Activated naive CD4-positive, alpha-beta T cell treated with Interleukin-2 at 50 U/mL for 16 hours (primary cell): Measurements from ENCODE around the gene RAB22A.
"Not testable (repeated sequence)": the region's sequence is repeated elsewhere in the genome, so short reads cannot be mapped to it uniquely, and the experiment has no call there.

Source experiments
- DNase-seq: peaks from one replicate; pipeline ENCODE4 v3.0.0-alpha.2; 2020

The RAB22A gene

GRCh38 chr20:58389968-58390658 lies 80.6 kb downstream of the RAB22A start:
- DNase-seq: no peak

- DNase-seq: no peak
Measured at GRCh38 chr20:58390659-58391035, 81.1 kb downstream of the RAB22A start.

DNA sequence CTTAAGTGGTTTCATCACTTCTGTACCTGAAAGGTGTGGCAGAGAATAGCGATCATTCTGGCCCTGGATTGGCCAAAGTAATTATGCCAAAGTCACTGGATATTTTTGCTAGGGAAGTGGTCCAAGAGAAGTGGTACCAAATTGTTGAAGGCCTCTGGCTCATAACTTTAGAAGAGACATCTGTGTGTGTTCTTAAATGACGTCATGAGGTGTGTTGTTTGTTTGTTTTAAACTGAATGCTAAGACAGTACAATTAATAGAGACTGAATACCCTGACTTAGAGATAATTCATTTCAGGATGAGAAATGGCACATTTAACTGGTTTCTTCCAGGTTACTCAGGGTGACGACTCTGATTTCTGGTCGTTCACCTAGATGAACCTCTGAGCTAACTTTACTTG lies 82.8 kb downstream of the RAB22A start:
- no peak for DNase-seq

- no peak for DNase-seq
Measured at GRCh38 chr20:58393299-58393698, 83.8 kb downstream of the RAB22A start.

DNA sequence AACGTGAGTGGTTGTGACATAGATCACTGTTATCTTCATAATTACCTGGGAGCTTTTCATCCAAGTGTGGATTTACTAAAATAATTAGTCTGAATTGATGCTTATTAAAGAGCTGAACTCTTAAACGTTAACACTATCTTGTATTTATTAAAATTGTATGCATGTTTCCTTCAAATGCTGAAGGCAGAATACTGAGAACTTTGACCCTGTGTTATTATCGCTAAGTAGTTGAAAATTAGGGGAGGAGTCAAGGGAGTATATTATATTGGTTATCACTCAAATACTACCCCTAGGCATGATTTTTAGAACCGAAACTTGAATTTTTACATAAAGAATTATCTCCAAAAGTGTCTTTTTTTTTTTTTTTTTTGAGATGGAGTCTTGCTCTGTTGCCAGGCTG lies 85.3 kb downstream of the RAB22A start:
- DNase-seq: no peak

GRCh38 chr20:58395604-58396003 lies 86.1 kb downstream of the RAB22A start:
- no peak for DNase-seq

DNA sequence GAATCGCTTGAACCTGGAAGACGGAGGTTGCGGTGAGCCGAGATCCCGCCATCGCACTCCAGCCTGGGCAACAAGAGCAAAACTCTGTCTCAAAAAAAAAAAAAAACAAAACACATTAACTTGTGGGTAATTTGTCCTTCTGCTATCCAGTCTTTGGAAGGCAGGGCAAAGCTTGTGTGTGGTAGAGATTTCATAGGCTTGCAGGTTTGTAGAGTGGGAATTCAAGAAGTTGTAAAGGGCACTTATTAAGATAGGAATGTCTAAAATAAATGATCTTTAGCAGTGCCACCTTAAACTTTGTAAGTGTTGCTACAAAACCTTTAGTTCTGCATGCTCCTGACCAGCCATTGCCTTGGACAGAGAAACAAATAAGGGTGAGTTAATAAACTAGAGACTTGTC lies 87.9 kb downstream of the RAB22A start:
- no peak for DNase-seq

- no peak for DNase-seq
Measured at GRCh38 chr20:58398254-58398653, 88.7 kb downstream of the RAB22A start.

- DNase-seq: no peak
Measured at GRCh38 chr20:58399926-58400325, 90.4 kb downstream of the RAB22A start.

- DNase-seq: no peak
Measured at GRCh38 chr20:58401162-58401561, 91.6 kb downstream of the RAB22A start.

DNA sequence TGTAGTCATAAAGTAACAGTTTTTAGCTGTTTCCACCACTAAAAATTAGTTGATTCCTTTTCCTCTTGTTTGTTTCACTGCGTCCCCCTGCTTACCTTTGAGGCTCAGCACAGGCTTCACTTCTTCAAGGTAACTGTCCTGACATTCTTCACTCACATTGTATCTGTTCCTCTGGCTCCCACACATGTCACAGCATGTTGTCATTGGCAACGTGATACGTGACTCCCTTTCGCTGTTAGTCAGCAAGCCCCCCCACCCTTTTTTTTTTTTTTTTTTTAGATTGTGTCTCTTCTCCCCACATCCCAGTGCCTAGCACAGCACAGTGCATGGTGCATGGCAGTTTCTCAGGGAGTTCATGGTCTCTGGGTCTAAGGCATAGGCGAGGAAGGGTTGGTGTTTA lies 92.8 kb downstream of the RAB22A start:
- DNase-seq: no peak

DNA sequence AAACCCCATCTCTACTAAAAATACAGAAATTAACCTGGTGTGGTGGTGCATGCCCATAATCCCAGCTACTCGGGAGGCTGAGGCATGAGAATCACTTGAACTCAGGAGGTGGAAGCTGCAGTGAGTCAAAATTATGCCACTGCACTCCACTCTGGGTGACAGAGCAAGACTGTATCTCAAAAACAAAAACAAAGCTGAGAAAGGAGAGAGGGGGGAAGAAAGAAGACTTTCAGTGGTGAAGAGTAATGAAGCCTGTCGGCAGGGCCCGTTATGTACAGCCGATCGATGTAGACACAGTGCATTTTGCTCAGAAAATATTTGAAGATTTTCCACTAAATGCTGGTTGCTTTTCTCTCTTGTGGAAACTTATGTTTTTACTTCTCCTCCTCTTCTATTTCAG lies 93.3 kb downstream of the RAB22A start:
- DNase-seq: no peak

- no peak for DNase-seq
Measured at GRCh38 chr20:58403272-58403671, 93.8 kb downstream of the RAB22A start.

DNA sequence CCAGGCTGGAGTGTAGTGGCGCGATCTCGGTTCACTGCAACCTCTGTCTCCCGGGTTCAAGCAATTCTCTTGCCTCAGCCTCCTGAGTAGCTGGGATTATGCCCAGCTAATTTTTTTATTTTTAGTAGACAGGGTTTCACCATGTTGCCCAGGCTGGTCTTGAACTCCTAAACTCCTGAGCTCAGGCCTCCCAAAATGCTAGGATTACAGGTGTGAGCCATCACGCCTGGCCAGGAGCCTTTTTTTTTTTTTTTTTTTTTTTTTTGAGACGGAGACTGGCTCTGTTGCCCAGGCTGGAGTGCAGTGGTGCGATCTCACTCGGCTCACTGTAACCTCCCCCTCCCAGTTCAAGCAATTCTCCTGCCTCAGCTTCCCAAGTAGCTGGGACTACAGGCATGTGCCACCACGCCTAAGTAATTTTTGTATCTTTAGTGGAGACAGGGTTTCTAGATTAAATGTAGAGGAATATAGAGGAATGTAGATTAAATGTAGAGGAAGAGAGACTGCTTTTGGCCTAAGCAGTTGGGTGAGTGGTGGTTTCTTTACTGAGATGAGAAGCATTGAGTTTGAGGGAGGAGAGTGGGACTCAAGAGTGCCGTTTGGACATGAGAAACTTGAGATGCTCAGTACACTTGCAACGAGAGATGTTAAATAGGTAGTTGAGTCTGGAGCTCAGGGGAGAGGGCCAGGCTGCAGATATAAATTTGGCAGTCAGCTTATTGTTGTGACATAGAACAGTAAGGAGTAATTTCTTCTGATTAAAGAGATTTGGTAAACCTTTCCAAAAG lies 96.2 kb downstream of the RAB22A start:
- no peak for DNase-seq

GRCh38 chr20:58406422-58407001 lies 97.0 kb downstream of the RAB22A start:
- no peak for DNase-seq

- DNase-seq: no peak
Measured at GRCh38 chr20:58407201-58407873, 97.8 kb downstream of the RAB22A start.

DNA sequence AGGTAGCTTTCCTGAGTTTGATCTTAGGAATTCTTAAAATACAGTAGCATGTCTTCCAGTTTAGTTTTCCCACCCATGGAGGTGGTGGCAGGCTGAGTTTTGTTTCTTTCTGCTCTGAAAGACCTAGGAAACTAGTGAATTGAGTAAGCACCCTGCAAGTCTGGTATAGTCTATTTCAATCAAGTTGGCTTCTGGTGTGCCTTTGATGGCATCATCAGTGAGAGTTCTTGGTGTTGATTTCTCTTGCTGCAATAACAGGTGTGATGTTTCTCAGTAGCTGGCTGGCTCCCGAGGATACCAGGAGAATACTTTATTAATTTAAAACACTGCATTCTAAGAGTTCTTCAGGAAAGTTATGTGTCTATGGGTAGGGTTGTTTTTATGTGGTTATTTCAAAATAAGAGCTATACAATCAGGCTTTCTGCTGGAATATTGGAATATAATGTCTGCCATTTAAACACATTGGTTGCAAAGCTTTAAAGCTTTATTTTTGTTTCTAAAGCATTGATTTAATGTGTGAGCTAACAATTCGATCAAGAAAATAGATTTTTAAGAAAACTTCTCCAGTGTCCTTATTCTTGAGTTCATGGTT lies 98.5 kb downstream of the RAB22A start:
- DNase-seq: no peak

GRCh38 chr20:58408603-58409246 lies 99.2 kb downstream of the RAB22A start:
- DNase-seq: no peak

- not testable (repeated sequence) for DNase-seq
Measured at GRCh38 chr20:58414216-58414615, 104.7 kb downstream of the RAB22A start.

GRCh38 chr20:58414786-58415185 lies 105.3 kb downstream of the RAB22A start:
- not testable (repeated sequence) for DNase-seq

- DNase-seq: no peak
Measured at GRCh38 chr20:58416057-58416456, 106.5 kb downstream of the RAB22A start.

GRCh38 chr20:58416835-58417234 lies 107.3 kb downstream of the RAB22A start:
- no peak for DNase-seq
